B cell (primary cell): Measurements from ENCODE around the gene TRMT11. TPM values are rescaled to one million over a fixed set of nuclear protein-coding genes. Genes with fewer than 3 reads are reported as not detected.

Source experiments
- ATAC-seq: fragments of 200-7000 bp; cut with Tn5 transposase; one replicate; pipeline ENCODE4 v1.10.0; 2021; ENCODE audit warnings: low read depth, mild to moderate bottlenecking, moderate number of reproducible peaks, moderate library complexity
- CTCF ChIA-PET: fragments of 350-600 bp; sonication (Branson Sonifier 250); formaldehyde crosslinking; loops from one replicate; lab custom pipeline; 2021; ENCODE audit warnings: antibody characterized with exemption, inconsistent platforms; lab: Charles Lee
- POLR2A ChIA-PET: fragments of 350-600 bp; sonication (Branson Sonifier 250); formaldehyde crosslinking; loops from one replicate; lab custom pipeline; 2021; ENCODE audit warnings: antibody characterized with exemption; lab: Charles Lee
- DNase-seq: peaks from one replicate; pipeline ENCODE4 v3.0.0; 2013
- H2AFZ ChIP-seq: 2 replicates; pipeline ENCODE4 v1.6.1; 2012; ENCODE audit warnings: mild to moderate bottlenecking, low read depth, low read length; ENCODE audit not compliant: insufficient read depth, poor library complexity, severe bottlenecking
- H3K27ac ChIP-seq, 2 donors: 1 replicate in 1 of 2; 2 replicates in 1 of 2; pipeline ENCODE4 v1.5.1; 2012 to 2013; ENCODE audit warnings: low read length in 2 of 2, mild to moderate bottlenecking in 2 of 2, moderate library complexity in 1 of 2
- H3K27me3 ChIP-seq, 4 experiments: fragments of 200-600 bp in 1 of 4; sonication (generic) in 1 of 4; replicated peaks in 1 of 4; 1 replicate in 2 of 4; 2 replicates in 2 of 4; pipeline versions ENCODE4 v1.6.1 to v1.7.0; 2013 to 2016; ENCODE audit warnings: low read length in 3 of 4, mild to moderate bottlenecking in 2 of 4, mixed read lengths in 1 of 4, moderate library complexity in 1 of 4; ENCODE audit not compliant: insufficient read depth in 4 of 4, control insufficient read depth in 3 of 4; ENCODE audit errors: control extremely low read depth in 1 of 4
- H3K36me3 ChIP-seq, 2 experiments: replicated peaks in 1 of 2; 1 replicate in 1 of 2; 2 replicates in 1 of 2; pipeline versions ENCODE4 v1.6.1 to v1.7.1; 2013; ENCODE audit warnings: low read length in 1 of 2; ENCODE audit not compliant: insufficient read depth in 2 of 2, control insufficient read depth in 1 of 2; ENCODE audit errors: control extremely low read depth in 1 of 2, extremely low read depth in 1 of 2
- H3K4me1 ChIP-seq, 2 donors: fragments of 200-600 bp in 1 of 2; sonication (generic) in 1 of 2; 1 replicate in 1 of 2; 2 replicates in 1 of 2; pipeline versions ENCODE4 v1.5.1 to v1.6.1; 2013 to 2017; ENCODE audit warnings: low read length in 2 of 2; ENCODE audit not compliant: control insufficient read depth in 2 of 2, insufficient read depth in 2 of 2
- H3K4me2 ChIP-seq: replicated peaks from 2 replicates; pipeline ENCODE3; 2012; ENCODE audit warnings: mild to moderate bottlenecking, low read depth, low read length; ENCODE audit not compliant: poor library complexity, severe bottlenecking
- H3K4me3 ChIP-seq, 5 experiments: fragments of 200-600 bp in 1 of 5; sonication (generic) in 1 of 5; 1 replicate in 3 of 5; 2 replicates in 2 of 5; pipeline versions ENCODE4 v1.5.1 to v1.7.0; 2011 to 2016; ENCODE audit warnings: low read length in 4 of 5, mild to moderate bottlenecking in 4 of 5, low read depth in 2 of 5, control low read depth in 1 of 5, moderate library complexity in 1 of 5; ENCODE audit not compliant: insufficient read depth in 1 of 5; ENCODE audit errors: control extremely low read depth in 1 of 5, extremely low read depth in 1 of 5
- H3K79me2 ChIP-seq: fragments of 200-600 bp; sonication (generic); one replicate; pipeline ENCODE4 v1.6.0; 2016; ENCODE audit warnings: low read length; ENCODE audit not compliant: control insufficient read depth, insufficient read depth
- H3K9ac ChIP-seq: fragments of 200-600 bp; sonication (generic); 2 replicates; pipeline ENCODE4 v1.6.1; 2017; ENCODE audit warnings: mild to moderate bottlenecking, low read length, moderate library complexity
- H3K9me3 ChIP-seq, 3 donors: one replicate each; pipeline versions ENCODE4 v1.6.1 to v1.7.1; 2013; ENCODE audit warnings: low read length in 2 of 3; ENCODE audit not compliant: control insufficient read depth in 2 of 3, insufficient read depth in 1 of 3; ENCODE audit errors: control extremely low read depth in 1 of 3
- H4K20me1 ChIP-seq: 2 replicates; pipeline ENCODE4 v1.6.0; 2012; ENCODE audit warnings: mild to moderate bottlenecking, low read length; ENCODE audit not compliant: insufficient read depth, control insufficient read depth, poor library complexity, severe bottlenecking
- H3K27ac Mint-ChIP-seq: one replicate; pipeline ENCODE4 v1.8.0; 2021; ENCODE audit warnings: mixed read lengths
- H3K27me3 Mint-ChIP-seq: one replicate; pipeline ENCODE4 v1.8.0; 2021; ENCODE audit warnings: mixed read lengths
- H3K4me1 Mint-ChIP-seq: one replicate; pipeline ENCODE4 v1.8.0; 2021; ENCODE audit warnings: mixed read lengths
- H3K4me3 Mint-ChIP-seq: one replicate; pipeline ENCODE4 v1.8.0; 2021; ENCODE audit warnings: mixed read lengths
- H3K9me3 Mint-ChIP-seq: one replicate; pipeline ENCODE4 v1.8.0; 2022; ENCODE audit warnings: mixed read lengths; ENCODE audit not compliant: insufficient read depth
- CTCF ChIP-seq: fragments of 200-600 bp; IDR thresholded peaks from one replicate; pipeline ENCODE4 v1.8.0; 2022; ENCODE audit warnings: antibody characterized with exemption, mild to moderate bottlenecking
- EZH2 ChIP-seq: IDR thresholded peaks from 2 replicates; pipeline ENCODE4 v1.6.1; 2012; ENCODE audit warnings: borderline replicate concordance, low read depth, mild to moderate bottlenecking, moderate library complexity, low read length; ENCODE audit not compliant: insufficient read depth, poor library complexity, severe bottlenecking
- WGBS: methylation state at CpG from one replicate; pipeline ENCODE4 v1.1.5; 2013; ENCODE audit warnings: missing lambda C conversion rate; ENCODE audit not compliant: insufficient coverage; 5-methylcytosine and 5-hydroxymethylcytosine counted together
- intact Hi-C: fragments of 100-400 bp; cut with micrococcal nuclease; formaldehyde crosslinking; loops from one replicate; pipeline ENCODE4 v1.10.0; 2022
- polyA plus RNA-seq: library from polyadenylated mRNA; depleted of rRNA; stranded (reverse); fragments of >200 nt; gene quantifications from 2 replicates; pipeline ENCODE4 v1.2.3, GENCODE V29; 2012
- total RNA-seq, 2 donors: library from RNA; stranded (reverse); fragments of 120-200 nt in 1 of 2; gene quantifications; 1 replicate in 1 of 2; 2 replicates in 1 of 2; pipeline versions ENCODE4 v1.2.3 to v1.2.4, GENCODE V29; 2013 to 2022

Gene TRMT11
- total and polyA plus RNA-seq, 2 donors (not counting 1 experiment from before 2014, with no cell fraction given): 12.1 to 30.4 TPM

GRCh38 chr6:126064257-126064747, 78.0 kb downstream of the TRMT11 start:
- Histone ChIP-seq H3K4me1 (no peaks in the 10 kb centered on the region), H3K27me3 (no peaks in the 10 kb centered on the region), H3K4me2 (no peak overlapping the region), H3K9me3 (peaks cover 0 to 8% (median 3%) of the 10 kb centered on the region in 3 donors), H3K4me3 (no peak overlapping the region), H3K36me3 (no peaks in the 10 kb centered on the region), H3K79me2 (no peaks in the 10 kb centered on the region), H4K20me1 (no peaks in the 10 kb centered on the region), H2AFZ (no peak overlapping the region), H3K9ac (no peak overlapping the region), H3K27ac (no peak overlapping the region)
- no peak overlapping the region for H3K27ac Mint-ChIP-seq
- POLR2A ChIA-PET: no interaction called here
- ATAC-seq (no peak), DNase-seq (no peak)
- no peak overlapping the region for H3K4me3 Mint-ChIP-seq
- 100% methylated on average over 2 of the region's 4 CpGs for WGBS
- no peaks in the 10 kb centered on the region for H3K9me3 Mint-ChIP-seq
- intact Hi-C loops: no loop called here
- CTCF ChIA-PET: no interaction called here
- H3K4me1 Mint-ChIP-seq: no peaks in the 10 kb centered on the region
- no peak for TF ChIP-seq EZH2
- no peak for TF ChIP-seq CTCF
- H3K27me3 Mint-ChIP-seq: no peaks in the 10 kb centered on the region

GRCh38 chr6:126064748-126065401, 78.5 kb downstream of the TRMT11 start:
- H3K27me3 Mint-ChIP-seq: no peaks in the 10 kb centered on the region
- H3K9ac ChIP-seq: no peak overlapping the region

More at GRCh38 chr6:126064748-126065401, 78.5 kb downstream of the TRMT11 start:
- no peaks in the 10 kb centered on the region for H3K79me2 ChIP-seq
- no peak overlapping the region for H3K27ac ChIP-seq
- no peaks in the 10 kb centered on the region for H3K36me3 ChIP-seq
- no peaks in the 10 kb centered on the region for H4K20me1 ChIP-seq
- no peaks in the 10 kb centered on the region for H3K27me3 ChIP-seq
- no peak for ATAC-seq
- DNase-seq: no peak
- no peak for TF ChIP-seq CTCF
- no peak for TF ChIP-seq EZH2
- Mint-ChIP-seq H3K4me3 (no peak overlapping the region), H3K27ac (no peak overlapping the region), H3K4me1 (no peaks in the 10 kb centered on the region), H3K9me3 (no peaks in the 10 kb centered on the region)
- intact Hi-C loops: no loop called here
- ChIA-PET POLR2A (no interaction called here), CTCF (no interaction called here)
- H3K4me3 ChIP-seq: no peak overlapping the region
- H3K4me1 ChIP-seq: no peaks in the 10 kb centered on the region
- 96% methylated on average over 5 of the region's 7 CpGs for WGBS
- peaks cover 0 to 8% (median 3%) of the 10 kb centered on the region in 3 donors for H3K9me3 ChIP-seq
- H3K4me2 ChIP-seq: no peak overlapping the region
- H2AFZ ChIP-seq: no peak overlapping the region
